Measurements from ENCODE around the gene CUTC. TPM values are rescaled to one million over a fixed set of nuclear protein-coding genes. Genes with fewer than 3 reads are reported as not detected.

CUTC gene
- total and polyA plus RNA-seq, 11 donors: 27.0 to 53.2 (median 38.8) TPM

DNA sequence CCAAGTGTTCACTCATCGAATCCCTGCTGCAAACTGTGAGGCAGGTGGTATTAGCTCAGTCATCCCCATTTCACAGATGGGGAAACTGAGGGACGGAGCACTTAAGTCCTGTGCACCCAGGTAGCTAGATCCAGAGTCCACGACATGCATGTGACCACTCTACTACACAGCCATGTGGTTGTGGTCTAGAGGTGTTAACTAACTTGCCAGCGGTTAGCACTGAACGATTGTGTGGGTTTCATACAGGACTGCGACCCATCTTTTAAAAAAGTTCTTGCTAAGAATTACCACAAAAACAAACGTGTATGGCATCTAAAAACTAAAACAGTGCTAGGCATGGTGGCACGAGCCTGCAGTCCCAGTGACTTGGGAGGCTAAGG is 34.3 kb downstream of the CUTC start:
- peaks cover 0 to 8% (median 0%) of the 10 kb centered on the region in 9 donors for H3K36me3 ChIP-seq
- WGBS, 4 donors: 76 to 78% (median 77%) methylated on average over 8 of the region's 8 CpGs
- H3K4me3 ChIP-seq: no peak overlapping the region
- no peak overlapping the region for H3K27ac ChIP-seq
- TF ChIP-seq, protein P1, sequence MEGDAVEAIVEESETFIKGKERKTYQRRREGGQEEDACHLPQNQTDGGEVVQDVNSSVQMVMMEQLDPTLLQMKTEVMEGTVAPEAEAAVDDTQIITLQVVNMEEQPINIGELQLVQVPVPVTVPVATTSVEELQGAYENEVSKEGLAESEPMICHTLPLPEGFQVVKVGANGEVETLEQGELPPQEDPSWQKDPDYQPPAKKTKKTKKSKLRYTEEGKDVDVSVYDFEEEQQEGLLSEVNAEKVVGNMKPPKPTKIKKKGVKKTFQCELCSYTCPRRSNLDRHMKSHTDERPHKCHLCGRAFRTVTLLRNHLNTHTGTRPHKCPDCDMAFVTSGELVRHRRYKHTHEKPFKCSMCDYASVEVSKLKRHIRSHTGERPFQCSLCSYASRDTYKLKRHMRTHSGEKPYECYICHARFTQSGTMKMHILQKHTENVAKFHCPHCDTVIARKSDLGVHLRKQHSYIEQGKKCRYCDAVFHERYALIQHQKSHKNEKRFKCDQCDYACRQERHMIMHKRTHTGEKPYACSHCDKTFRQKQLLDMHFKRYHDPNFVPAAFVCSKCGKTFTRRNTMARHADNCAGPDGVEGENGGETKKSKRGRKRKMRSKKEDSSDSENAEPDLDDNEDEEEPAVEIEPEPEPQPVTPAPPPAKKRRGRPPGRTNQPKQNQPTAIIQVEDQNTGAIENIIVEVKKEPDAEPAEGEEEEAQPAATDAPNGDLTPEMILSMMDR (IDR thresholded peaks at IDR 0.05): no peak
- no peak for TF ChIP-seq POLR2A (IDR thresholded peaks at IDR 0.05)
- intact Hi-C loops (cut with DNase I): no loop called here
- H3K27me3 ChIP-seq: no peaks in the 10 kb centered on the region
- ATAC-seq (no peak), DNase-seq (no peak)
- peaks cover 0 to 4% (median 0%) of the 10 kb centered on the region in 12 donors for H3K9me3 ChIP-seq
- H3K4me1 ChIP-seq: no peaks in the 10 kb centered on the region

DNA sequence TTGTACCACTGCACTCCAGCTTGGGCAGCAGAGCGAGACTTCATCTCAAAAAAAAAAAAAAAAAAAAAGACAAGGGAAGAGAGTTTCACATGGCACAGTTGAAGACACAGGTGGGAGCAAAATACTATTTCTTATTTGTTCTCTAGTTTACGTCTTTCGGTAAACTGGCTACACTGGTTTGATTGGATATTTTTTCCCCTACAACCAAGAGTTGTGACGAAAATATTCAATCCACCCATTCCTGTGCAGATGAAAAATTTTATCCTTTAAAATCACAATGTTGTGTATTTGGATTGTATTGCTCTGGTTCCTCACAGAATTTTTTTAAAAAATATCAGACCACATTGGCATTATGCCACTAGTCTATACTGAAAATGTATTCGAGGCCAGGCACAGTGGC is 35.9 kb downstream of the CUTC start:
- DNase-seq: no peak
- TF ChIP-seq, protein P1 (IDR thresholded peaks at IDR 0.05): no peak
- TF ChIP-seq POLR2A (IDR thresholded peaks at IDR 0.05): no peak
- WGBS, 4 donors: 71 to 76% (median 74%) methylated on average over 5 of the region's 5 CpGs
- intact Hi-C loops (cut with DNase I): no loop called here
- Histone ChIP-seq H3K36me3 (peaks cover 0 to 8% (median 0%) of the 10 kb centered on the region in 9 donors), H3K27ac (no peak overlapping the region), H3K9me3 (peaks cover 0 to 4% (median 0%) of the 10 kb centered on the region in 12 donors), H3K4me3 (no peak overlapping the region), H3K27me3 (no peaks in the 10 kb centered on the region), H3K4me1 (no peaks in the 10 kb centered on the region)
- no peak for ATAC-seq

DNA sequence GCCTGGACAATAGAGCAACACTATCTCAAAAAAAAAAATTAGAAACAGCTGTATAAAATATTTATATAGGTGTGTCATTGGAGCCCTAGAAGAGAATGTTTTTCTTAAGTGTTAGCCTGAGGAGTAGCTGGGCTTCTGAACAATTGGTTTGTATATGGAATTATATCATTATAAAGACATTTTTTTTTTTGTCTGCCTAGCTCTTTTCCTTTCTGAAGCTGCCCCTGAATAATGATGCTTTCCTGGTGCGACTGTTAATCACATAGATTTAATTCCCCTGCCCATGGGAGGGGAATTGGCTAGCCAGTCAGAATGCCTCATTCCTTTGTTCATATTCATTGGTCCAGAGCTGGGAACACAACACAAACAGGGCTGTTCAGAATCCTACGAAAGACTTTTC is 36.5 kb downstream of the CUTC start:
- Histone ChIP-seq H3K27ac (no peak overlapping the region), H3K9me3 (peaks cover 0 to 4% (median 0%) of the 10 kb centered on the region in 12 donors), H3K27me3 (no peaks in the 10 kb centered on the region), H3K4me3 (no peak overlapping the region), H3K36me3 (peaks cover 0 to 4% (median 0%) of the 10 kb centered on the region in 9 donors), H3K4me1 (no peaks in the 10 kb centered on the region)
- DNase-seq (no peak), ATAC-seq (no peak)
- WGBS, 4 donors: 49 to 87% (median 67%) methylated on average over 2 of the region's 2 CpGs
- TF ChIP-seq POLR2A (IDR thresholded peaks at IDR 0.05): no peak
- TF ChIP-seq, protein P1 (IDR thresholded peaks at IDR 0.05): no peak
- intact Hi-C loops (cut with DNase I): no loop called here

DNA sequence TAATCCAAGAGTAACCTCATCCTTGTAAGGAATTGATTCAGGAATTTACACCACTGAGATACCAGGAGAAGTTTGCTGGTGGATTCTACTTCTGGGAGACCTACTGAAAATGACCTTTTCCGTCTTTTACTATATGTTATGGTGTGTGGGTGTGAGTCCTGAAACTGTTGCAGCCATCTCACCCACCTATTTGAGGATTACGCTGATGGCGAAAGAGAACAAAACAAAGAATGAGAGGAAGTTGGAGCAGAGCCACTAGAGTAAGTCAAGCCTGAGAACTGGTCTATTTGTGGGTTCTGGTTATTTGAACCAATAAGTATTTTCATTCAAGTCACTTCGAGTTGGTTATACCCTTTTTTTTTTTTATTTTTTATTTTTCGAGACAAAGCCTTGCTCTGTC is 37.7 kb downstream of the CUTC start:
- Histone ChIP-seq H3K4me3 (no peak overlapping the region), H3K36me3 (no peaks in the 10 kb centered on the region), H3K4me1 (no peaks in the 10 kb centered on the region), H3K9me3 (no peaks in the 10 kb centered on the region), H3K27ac (no peak overlapping the region), H3K27me3 (no peaks in the 10 kb centered on the region)
- DNase-seq (no peak), ATAC-seq (no peak)
- TF ChIP-seq, protein P1 (IDR thresholded peaks at IDR 0.05): no peak
- TF ChIP-seq POLR2A (IDR thresholded peaks at IDR 0.05): no peak
- intact Hi-C loops (cut with DNase I): no loop called here
- 82 to 88% (median 85%) methylated on average over 5 of the region's 5 CpGs for WGBS, 4 donors
